Spleen (tissue), 7 donors: Measurements from ENCODE around the gene DUSP21.

Experiments used
- POLR2A ChIP-seq, 3 donors: fragments of 450-650 bp; IDR thresholded peaks; one replicate each; pipeline ENCODE4 v1.5.1; 2017; ENCODE audit warnings: antibody characterized with exemption in 3 of 3, mild to moderate bottlenecking in 1 of 3
- POLR2AphosphoS5 ChIP-seq, 3 donors: sonication (generic); formaldehyde crosslinking; IDR thresholded peaks; one replicate each; pipeline ENCODE4 v1.5.1; 2017; ENCODE audit warnings: antibody characterized with exemption in 3 of 3
- TF ChIP-seq, protein P1 (sequence below), 11 experiments: fragments of 200-600 bp in 7 of 11; fragments of 450-650 bp in 4 of 11; sonication (generic) in 4 of 11; IDR thresholded peaks in 8 of 11; conservative IDR thresholded peaks in 3 of 11; 1 replicate in 7 of 11; 2 replicates in 4 of 11; pipeline versions ENCODE4 v1.4.0 to v1.8.0; 2016 to 2021; ENCODE audit warnings: antibody characterized with exemption in 11 of 11, inconsistent platforms in 4 of 11, mild to moderate bottlenecking in 1 of 11
- donor health status: DM: no; HTN: no; CAD: no; lungs with moderate emphysema.
- donor health status: DM: no; HTN: no; CAD: no.
- donor health status: DM: no; HTN: no; CAD: no.

GRCh38 chrX:44882635-44883034 is 38.8 kb downstream of the DUSP21 start:
- TF ChIP-seq POLR2AphosphoS5 (IDR thresholded peaks at IDR 0.05) (no peak), POLR2A (IDR thresholded peaks at IDR 0.05) (no peak)
- TF ChIP-seq, protein P1, sequence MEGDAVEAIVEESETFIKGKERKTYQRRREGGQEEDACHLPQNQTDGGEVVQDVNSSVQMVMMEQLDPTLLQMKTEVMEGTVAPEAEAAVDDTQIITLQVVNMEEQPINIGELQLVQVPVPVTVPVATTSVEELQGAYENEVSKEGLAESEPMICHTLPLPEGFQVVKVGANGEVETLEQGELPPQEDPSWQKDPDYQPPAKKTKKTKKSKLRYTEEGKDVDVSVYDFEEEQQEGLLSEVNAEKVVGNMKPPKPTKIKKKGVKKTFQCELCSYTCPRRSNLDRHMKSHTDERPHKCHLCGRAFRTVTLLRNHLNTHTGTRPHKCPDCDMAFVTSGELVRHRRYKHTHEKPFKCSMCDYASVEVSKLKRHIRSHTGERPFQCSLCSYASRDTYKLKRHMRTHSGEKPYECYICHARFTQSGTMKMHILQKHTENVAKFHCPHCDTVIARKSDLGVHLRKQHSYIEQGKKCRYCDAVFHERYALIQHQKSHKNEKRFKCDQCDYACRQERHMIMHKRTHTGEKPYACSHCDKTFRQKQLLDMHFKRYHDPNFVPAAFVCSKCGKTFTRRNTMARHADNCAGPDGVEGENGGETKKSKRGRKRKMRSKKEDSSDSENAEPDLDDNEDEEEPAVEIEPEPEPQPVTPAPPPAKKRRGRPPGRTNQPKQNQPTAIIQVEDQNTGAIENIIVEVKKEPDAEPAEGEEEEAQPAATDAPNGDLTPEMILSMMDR (IDR thresholded peaks at IDR 0.05 in 8 of 11, conservative IDR thresholded peaks at IDR 0.05 in 3 of 11), result no peak
